Trophoblast cell (in vitro differentiated cells and primary cell): ENCODE results near the gene FRMD8.
A peak's percentile ranks its signal among the peaks of the same experiment; 100 is the strongest.

Experiments used
- DNase-seq, 2 donors: peaks; one replicate each; pipeline ENCODE4 v3.0.0-alpha.2; 2016
- H2AFZ ChIP-seq: 2 replicates; pipeline ENCODE4 v1.6.1; 2013; ENCODE audit warnings: low read length, moderate library complexity, mild to moderate bottlenecking; ENCODE audit not compliant: insufficient read depth, poor library complexity
- H2AK5ac ChIP-seq: 2 replicates; pipeline ENCODE4 v1.6.1; 2013; ENCODE audit warnings: mild to moderate bottlenecking, low read length
- H2BK120ac ChIP-seq: 2 replicates; pipeline ENCODE4 v1.6.1; 2013; ENCODE audit warnings: low read length, mild to moderate bottlenecking, moderate library complexity; ENCODE audit not compliant: insufficient read depth, poor library complexity
- H2BK12ac ChIP-seq: 2 replicates; pipeline ENCODE4 v1.6.1; 2013; ENCODE audit warnings: mild to moderate bottlenecking, low read length, moderate library complexity
- H2BK5ac ChIP-seq: 2 replicates; pipeline ENCODE4 v1.6.1; 2013; ENCODE audit warnings: low read length, low read depth, moderate library complexity, mild to moderate bottlenecking; ENCODE audit not compliant: poor library complexity
- H3K14ac ChIP-seq: 2 replicates; pipeline ENCODE4 v1.6.1; 2013; ENCODE audit warnings: mild to moderate bottlenecking, low read length
- H3K18ac ChIP-seq: 2 replicates; pipeline ENCODE4 v1.6.1; 2013; ENCODE audit warnings: mild to moderate bottlenecking, low read length
- H3K23ac ChIP-seq: 2 replicates; pipeline ENCODE4 v1.6.1; 2013; ENCODE audit warnings: low read length
- H3K27ac ChIP-seq: 2 replicates; pipeline ENCODE4 v1.5.1; 2013; ENCODE audit warnings: low read depth, mild to moderate bottlenecking, inconsistent platforms, low read length, moderate library complexity
- H3K27me3 ChIP-seq: 2 replicates; pipeline ENCODE4 v1.6.1; 2013; ENCODE audit warnings: inconsistent platforms, mild to moderate bottlenecking, low read length, moderate library complexity; ENCODE audit not compliant: insufficient read depth
- H3K36me3 ChIP-seq, 2 experiments: 1 replicate in 1 of 2; 2 replicates in 1 of 2; pipeline ENCODE4 v1.6.1; 2013; ENCODE audit warnings: low read length in 2 of 2, mild to moderate bottlenecking in 2 of 2, moderate library complexity in 1 of 2; ENCODE audit not compliant: insufficient read depth in 2 of 2, control insufficient read depth in 1 of 2
- H3K4ac ChIP-seq: 2 replicates; pipeline ENCODE4 v1.6.1; 2013; ENCODE audit warnings: low read depth, mild to moderate bottlenecking, low read length, moderate library complexity
- H3K4me1 ChIP-seq, 2 experiments: 1 replicate in 1 of 2; 2 replicates in 1 of 2; pipeline ENCODE4 v1.6.1; 2013; ENCODE audit warnings: low read length in 2 of 2, mild to moderate bottlenecking in 2 of 2, moderate library complexity in 1 of 2; ENCODE audit not compliant: insufficient read depth in 2 of 2, control insufficient read depth in 1 of 2
- H3K4me2 ChIP-seq: 2 replicates; pipeline ENCODE4 v1.6.1; 2013; ENCODE audit warnings: inconsistent platforms, mild to moderate bottlenecking, low read length, moderate library complexity
- H3K4me3 ChIP-seq: 2 replicates; pipeline ENCODE4 v1.5.1; 2013; ENCODE audit warnings: mild to moderate bottlenecking, low read depth, low read length, inconsistent platforms
- H3K79me1 ChIP-seq: one replicate; pipeline ENCODE4 v1.6.1; 2013; ENCODE audit warnings: low read length
- H3K79me2 ChIP-seq: 2 replicates; pipeline ENCODE4 v1.6.1; 2013; ENCODE audit warnings: low read length, mild to moderate bottlenecking; ENCODE audit not compliant: control insufficient read depth, insufficient read depth, poor library complexity
- H3K9ac ChIP-seq: 2 replicates; pipeline ENCODE4 v1.6.1; 2013; ENCODE audit warnings: mild to moderate bottlenecking, low read length
- H3K9me3 ChIP-seq: 2 replicates; pipeline ENCODE4 v1.6.1; 2013; ENCODE audit warnings: low read depth, mild to moderate bottlenecking, control low read depth, inconsistent platforms, low read length; ENCODE audit not compliant: insufficient read depth
- H4K12ac ChIP-seq: 2 replicates; pipeline ENCODE4 v1.6.1; 2013; ENCODE audit warnings: low read depth, mild to moderate bottlenecking, low read length, moderate library complexity
- H4K8ac ChIP-seq: 2 replicates; pipeline ENCODE4 v1.6.1; 2013; ENCODE audit warnings: low read depth, mild to moderate bottlenecking, low read length, moderate library complexity
- H4K91ac ChIP-seq: one replicate; pipeline ENCODE4 v1.6.1; 2013; ENCODE audit warnings: low read depth, mild to moderate bottlenecking, low read length, moderate library complexity
- WGBS: extraction: QIAGEN DNeasy Blood & Tissue Kit; methylation state at CpG from one replicate; pipeline ENCODE4 v1.1.7; 2013; ENCODE audit warnings: missing lambda C conversion rate; ENCODE audit not compliant: insufficient read length, insufficient coverage; ENCODE audit errors: extremely low coverage; 5-methylcytosine and 5-hydroxymethylcytosine counted together

Gene FRMD8

GRCh38 chr11:65378928-65379638 lies 7.4 kb upstream of the FRMD8 start:
- no peak overlapping the region for H4K8ac ChIP-seq
- no peak overlapping the region for H3K9ac ChIP-seq
- H3K4me1 ChIP-seq = peaks cover 22 to 24% of the 10 kb centered on the region in 2 experiments
- no peak overlapping the region for H4K12ac ChIP-seq
- no peaks in the 10 kb centered on the region for H3K36me3 ChIP-seq
- H3K9me3 ChIP-seq = peaks cover 3% of the 10 kb centered on the region
- H3K18ac ChIP-seq = no peak overlapping the region
- no peaks in the 10 kb centered on the region for H3K27me3 ChIP-seq
- peak overlapping the region; percentile 40 for H2AK5ac ChIP-seq
- no peak overlapping the region for H3K4me2 ChIP-seq
- peak overlapping the region; percentile 11 for H2BK120ac ChIP-seq
- H3K14ac ChIP-seq = no peak overlapping the region
- peaks cover 5% of the 10 kb centered on the region for H3K79me2 ChIP-seq
- no peak overlapping the region for H2BK5ac ChIP-seq
- H3K27ac ChIP-seq = no peak overlapping the region
- no peak overlapping the region for H3K23ac ChIP-seq
- peak overlapping the region; percentile 8 for H2BK12ac ChIP-seq
- DNase-seq = no peak
- peak overlapping the region; percentile 30 for H4K91ac ChIP-seq
- no peak overlapping the region for H3K4me3 ChIP-seq
- no CpG with 5 or more reads among the region's 14 CpGs for WGBS
- peaks cover 23% of the 10 kb centered on the region for H3K79me1 ChIP-seq
- no peak overlapping the region for H3K4ac ChIP-seq
- H2AFZ ChIP-seq = no peak overlapping the region

- peaks cover 27% of the 10 kb centered on the region for H3K79me1 ChIP-seq
- peak overlapping the region; percentile 11 for H2BK120ac ChIP-seq
- no peak overlapping the region for H3K27ac ChIP-seq
- H2AK5ac ChIP-seq = peak overlapping the region; percentile 72
- no peak for DNase-seq
- no peak overlapping the region for H3K4me2 ChIP-seq
- no peak overlapping the region for H3K4me3 ChIP-seq
- H2BK12ac ChIP-seq = peak overlapping the region; percentile 61
- H4K8ac ChIP-seq = no peak overlapping the region
- no peak overlapping the region for H3K18ac ChIP-seq
- H3K23ac ChIP-seq = no peak overlapping the region
- no peak overlapping the region for H3K4ac ChIP-seq
- peak overlapping the region; percentile 6 for H2BK5ac ChIP-seq
- H3K4me1 ChIP-seq = peaks cover 29 to 30% of the 10 kb centered on the region in 2 experiments
- no peak overlapping the region for H2AFZ ChIP-seq
- no CpG with 5 or more reads among the region's 13 CpGs for WGBS
- H3K14ac ChIP-seq = peak overlapping the region; percentile 29
- H3K79me2 ChIP-seq = peaks cover 5% of the 10 kb centered on the region
- H3K9ac ChIP-seq = no peak overlapping the region
- H3K9me3 ChIP-seq = peaks cover 3% of the 10 kb centered on the region
- H4K12ac ChIP-seq = no peak overlapping the region
- peak overlapping the region; percentile 30 for H4K91ac ChIP-seq
- no peaks in the 10 kb centered on the region for H3K36me3 ChIP-seq
- H3K27me3 ChIP-seq = no peaks in the 10 kb centered on the region
These were observed 6.6 kb upstream of the FRMD8 start for GRCh38 chr11:65379698-65380459.

- H3K18ac ChIP-seq = peak overlapping the region; percentile 48
- H3K36me3 ChIP-seq = no peaks in the 10 kb centered on the region
- no peak overlapping the region for H3K27ac ChIP-seq
- peak overlapping the region; percentile 89 for H2BK12ac ChIP-seq
- no peak overlapping the region for H3K4me3 ChIP-seq
- H2AFZ ChIP-seq = no peak overlapping the region
- H3K4ac ChIP-seq = peak overlapping the region; percentile 13
- H2BK5ac ChIP-seq = peak overlapping the region; percentile 6
- peak overlapping the region; percentile 80 for H4K91ac ChIP-seq
- H3K9ac ChIP-seq = no peak overlapping the region
- no peaks in the 10 kb centered on the region for H3K9me3 ChIP-seq
- no peak overlapping the region for H4K8ac ChIP-seq
- peaks cover 5% of the 10 kb centered on the region for H3K79me2 ChIP-seq
- H3K4me2 ChIP-seq = no peak overlapping the region
- peaks cover 31% of the 10 kb centered on the region for H3K79me1 ChIP-seq
- H3K4me1 ChIP-seq = peaks cover 34 to 37% of the 10 kb centered on the region in 2 experiments
- H3K27me3 ChIP-seq = no peaks in the 10 kb centered on the region
- H4K12ac ChIP-seq = no peak overlapping the region
- H2AK5ac ChIP-seq = peak overlapping the region; percentile 95
- H3K23ac ChIP-seq = no peak overlapping the region
- H2BK120ac ChIP-seq = peak overlapping the region; percentile 26
- H3K14ac ChIP-seq = peak overlapping the region; percentile 49
- WGBS = no CpG with 5 or more reads among the region's 16 CpGs
- no peak for DNase-seq
These were observed 5.8 kb upstream of the FRMD8 start for GRCh38 chr11:65380460-65381119.

- Histone ChIP-seq H4K12ac (no peak overlapping the region), H3K23ac (no peak overlapping the region), H3K4me1 (peaks cover 38 to 41% of the 10 kb centered on the region in 2 experiments), H4K91ac (peak overlapping the region; percentile 94), H2BK5ac (peak overlapping the region; percentile 91), H3K27ac (peak overlapping the region; percentile 86), H2AK5ac (no peak overlapping the region), H3K4me2 (peak overlapping the region; percentile 43), H3K18ac (peak overlapping the region; percentile 79), H2AFZ (peak overlapping the region; percentile 47), H3K4ac (no peak overlapping the region), H3K9me3 (no peaks in the 10 kb centered on the region), H3K27me3 (no peaks in the 10 kb centered on the region), H2BK120ac (peak overlapping the region; percentile 83), H3K79me2 (peaks cover 8% of the 10 kb centered on the region), H3K9ac (no peak overlapping the region), H3K79me1 (peaks cover 38% of the 10 kb centered on the region), H3K4me3 (no peak overlapping the region), H2BK12ac (no peak overlapping the region), H4K8ac (peak overlapping the region; percentile 86), H3K14ac (no peak overlapping the region), H3K36me3 (no peaks in the 10 kb centered on the region)
- DNase-seq = peak; percentile 84 to 87
- no CpG with 5 or more reads among the region's 6 CpGs for whole genome bisulfite sequencing
These were observed 4.8 kb upstream of the FRMD8 start for GRCh38 chr11:65381716-65382032.
